Trophoblast cell (in vitro differentiated cells and primary cell): ENCODE data around the gene ANKRD60.

Source experiments
- DNase-seq, 2 donors: peaks; one replicate each; pipeline ENCODE4 v3.0.0-alpha.2; 2016
- H2AFZ ChIP-seq: 2 replicates; pipeline ENCODE4 v1.6.1; 2013; ENCODE audit warnings: low read length, moderate library complexity, mild to moderate bottlenecking; ENCODE audit not compliant: insufficient read depth, poor library complexity
- H2AK5ac ChIP-seq: 2 replicates; pipeline ENCODE4 v1.6.1; 2013; ENCODE audit warnings: mild to moderate bottlenecking, low read length
- H2BK120ac ChIP-seq: 2 replicates; pipeline ENCODE4 v1.6.1; 2013; ENCODE audit warnings: low read length, mild to moderate bottlenecking, moderate library complexity; ENCODE audit not compliant: insufficient read depth, poor library complexity
- H2BK12ac ChIP-seq: 2 replicates; pipeline ENCODE4 v1.6.1; 2013; ENCODE audit warnings: mild to moderate bottlenecking, low read length, moderate library complexity
- H2BK5ac ChIP-seq: 2 replicates; pipeline ENCODE4 v1.6.1; 2013; ENCODE audit warnings: low read length, low read depth, moderate library complexity, mild to moderate bottlenecking; ENCODE audit not compliant: poor library complexity
- H3K14ac ChIP-seq: 2 replicates; pipeline ENCODE4 v1.6.1; 2013; ENCODE audit warnings: mild to moderate bottlenecking, low read length
- H3K18ac ChIP-seq: 2 replicates; pipeline ENCODE4 v1.6.1; 2013; ENCODE audit warnings: mild to moderate bottlenecking, low read length
- H3K23ac ChIP-seq: 2 replicates; pipeline ENCODE4 v1.6.1; 2013; ENCODE audit warnings: low read length
- H3K27ac ChIP-seq: 2 replicates; pipeline ENCODE4 v1.5.1; 2013; ENCODE audit warnings: low read depth, mild to moderate bottlenecking, inconsistent platforms, low read length, moderate library complexity
- H3K27me3 ChIP-seq: 2 replicates; pipeline ENCODE4 v1.6.1; 2013; ENCODE audit warnings: inconsistent platforms, mild to moderate bottlenecking, low read length, moderate library complexity; ENCODE audit not compliant: insufficient read depth
- H3K36me3 ChIP-seq, 2 experiments: 1 replicate in 1 of 2; 2 replicates in 1 of 2; pipeline ENCODE4 v1.6.1; 2013; ENCODE audit warnings: low read length in 2 of 2, mild to moderate bottlenecking in 2 of 2, moderate library complexity in 1 of 2; ENCODE audit not compliant: insufficient read depth in 2 of 2, control insufficient read depth in 1 of 2
- H3K4ac ChIP-seq: 2 replicates; pipeline ENCODE4 v1.6.1; 2013; ENCODE audit warnings: low read depth, mild to moderate bottlenecking, low read length, moderate library complexity
- H3K4me1 ChIP-seq, 2 experiments: 1 replicate in 1 of 2; 2 replicates in 1 of 2; pipeline ENCODE4 v1.6.1; 2013; ENCODE audit warnings: low read length in 2 of 2, mild to moderate bottlenecking in 2 of 2, moderate library complexity in 1 of 2; ENCODE audit not compliant: insufficient read depth in 2 of 2, control insufficient read depth in 1 of 2
- H3K4me2 ChIP-seq: 2 replicates; pipeline ENCODE4 v1.6.1; 2013; ENCODE audit warnings: inconsistent platforms, mild to moderate bottlenecking, low read length, moderate library complexity
- H3K4me3 ChIP-seq: 2 replicates; pipeline ENCODE4 v1.5.1; 2013; ENCODE audit warnings: mild to moderate bottlenecking, low read depth, low read length, inconsistent platforms
- H3K79me1 ChIP-seq: one replicate; pipeline ENCODE4 v1.6.1; 2013; ENCODE audit warnings: low read length
- H3K79me2 ChIP-seq: 2 replicates; pipeline ENCODE4 v1.6.1; 2013; ENCODE audit warnings: low read length, mild to moderate bottlenecking; ENCODE audit not compliant: control insufficient read depth, insufficient read depth, poor library complexity
- H3K9ac ChIP-seq: 2 replicates; pipeline ENCODE4 v1.6.1; 2013; ENCODE audit warnings: mild to moderate bottlenecking, low read length
- H3K9me3 ChIP-seq: 2 replicates; pipeline ENCODE4 v1.6.1; 2013; ENCODE audit warnings: low read depth, mild to moderate bottlenecking, control low read depth, inconsistent platforms, low read length; ENCODE audit not compliant: insufficient read depth
- H4K12ac ChIP-seq: 2 replicates; pipeline ENCODE4 v1.6.1; 2013; ENCODE audit warnings: low read depth, mild to moderate bottlenecking, low read length, moderate library complexity
- H4K8ac ChIP-seq: 2 replicates; pipeline ENCODE4 v1.6.1; 2013; ENCODE audit warnings: low read depth, mild to moderate bottlenecking, low read length, moderate library complexity
- H4K91ac ChIP-seq: one replicate; pipeline ENCODE4 v1.6.1; 2013; ENCODE audit warnings: low read depth, mild to moderate bottlenecking, low read length, moderate library complexity
- WGBS: extraction: QIAGEN DNeasy Blood & Tissue Kit; methylation state at CpG from one replicate; pipeline ENCODE4 v1.1.7; 2013; ENCODE audit warnings: missing lambda C conversion rate; ENCODE audit not compliant: insufficient read length, insufficient coverage; ENCODE audit errors: extremely low coverage; 5-methylcytosine and 5-hydroxymethylcytosine counted together

Gene ANKRD60

DNA sequence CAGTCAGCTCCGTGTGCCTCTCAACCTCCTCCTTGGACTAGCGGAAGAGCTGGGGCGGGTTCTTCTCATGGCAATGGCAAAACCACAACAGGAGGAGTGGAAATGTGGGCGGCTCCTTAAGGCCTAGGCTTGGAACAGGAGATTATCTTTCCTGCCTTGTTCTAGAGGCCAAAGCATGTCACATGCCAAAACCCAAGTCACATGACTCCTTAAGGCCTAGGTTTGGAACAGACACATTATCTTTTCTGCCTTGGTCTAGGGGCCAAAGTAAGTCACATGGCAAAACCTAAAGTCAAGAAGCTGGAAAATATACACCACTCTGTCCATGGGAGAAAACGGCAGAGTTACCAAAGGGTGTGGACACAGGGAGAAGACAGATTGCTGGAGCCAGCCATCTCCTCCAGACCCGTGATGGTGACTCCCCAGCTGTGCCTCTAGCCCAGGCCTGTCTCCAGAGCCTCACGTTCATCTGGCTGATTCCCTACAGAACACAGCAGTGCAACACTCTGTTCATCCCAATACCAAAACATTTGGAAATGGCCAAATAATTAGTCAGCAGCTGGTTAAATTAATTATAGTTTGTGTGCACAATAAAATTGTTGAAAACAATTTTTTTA lies 34.2 kb downstream of the ANKRD60 start:
- Histone ChIP-seq H3K79me2 (no peaks in the 10 kb centered on the region), H3K27me3 (no peaks in the 10 kb centered on the region), H3K18ac (no peak overlapping the region), H4K12ac (no peak overlapping the region), H3K9ac (no peak overlapping the region), H3K27ac (no peak overlapping the region), H3K36me3 (no peaks in the 10 kb centered on the region), H3K14ac (no peak overlapping the region), H2AK5ac (no peak overlapping the region), H2BK5ac (no peak overlapping the region), H2BK120ac (no peak overlapping the region), H3K79me1 (no peaks in the 10 kb centered on the region), H3K4me3 (no peak overlapping the region), H4K91ac (no peak overlapping the region), H2AFZ (no peak overlapping the region), H2BK12ac (no peak overlapping the region), H3K4me1 (no peaks in the 10 kb centered on the region), H3K4me2 (no peak overlapping the region), H3K9me3 (peaks cover 7% of the 10 kb centered on the region), H3K4ac (no peak overlapping the region), H4K8ac (no peak overlapping the region), H3K23ac (no peak overlapping the region)
- DNase-seq: no peak
- WGBS: no CpG with 5 or more reads among the region's 7 CpGs

- Histone ChIP-seq H2AFZ (no peak overlapping the region), H3K27me3 (no peaks in the 10 kb centered on the region), H3K79me1 (no peaks in the 10 kb centered on the region), H3K79me2 (no peaks in the 10 kb centered on the region), H3K4me3 (no peak overlapping the region), H3K27ac (no peak overlapping the region), H3K14ac (no peak overlapping the region), H3K9ac (no peak overlapping the region), H4K8ac (no peak overlapping the region), H3K36me3 (no peaks in the 10 kb centered on the region), H2BK12ac (no peak overlapping the region), H2BK120ac (no peak overlapping the region), H3K18ac (no peak overlapping the region), H2BK5ac (no peak overlapping the region), H3K9me3 (peaks cover 5% of the 10 kb centered on the region), H4K12ac (no peak overlapping the region), H2AK5ac (no peak overlapping the region), H3K4me2 (no peak overlapping the region), H3K4ac (no peak overlapping the region), H3K4me1 (no peaks in the 10 kb centered on the region), H3K23ac (no peak overlapping the region), H4K91ac (no peak overlapping the region)
- no CpG with 5 or more reads among the region's 5 CpGs for WGBS
- DNase-seq: no peak
Measured at GRCh38 chr20:58192567-58192966, 35.9 kb downstream of the ANKRD60 start.

DNA sequence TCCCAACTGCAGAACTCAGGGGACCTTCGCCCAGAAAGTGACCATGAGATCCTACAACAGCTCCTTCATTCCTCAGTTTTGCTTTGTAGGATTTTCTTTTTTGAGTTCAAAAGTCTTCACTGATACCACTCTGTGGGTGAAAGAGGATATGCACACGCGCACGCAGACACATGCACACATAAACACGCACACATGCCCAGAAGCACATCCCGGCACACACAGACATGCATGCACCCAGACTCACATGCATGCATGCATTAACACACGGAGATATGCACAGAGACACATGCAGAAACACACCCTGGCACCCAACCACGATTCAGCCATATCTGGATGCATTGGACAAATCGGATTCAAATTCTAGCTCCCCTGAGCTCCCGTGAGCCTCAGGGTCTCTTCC lies 36.4 kb downstream of the ANKRD60 start:
- H3K23ac ChIP-seq: no peak overlapping the region
- H3K4me1 ChIP-seq: no peaks in the 10 kb centered on the region
- H3K4me2 ChIP-seq: no peak overlapping the region
- H3K79me1 ChIP-seq: no peaks in the 10 kb centered on the region
- H2AFZ ChIP-seq: no peak overlapping the region
- H3K36me3 ChIP-seq: no peaks in the 10 kb centered on the region
- no peak overlapping the region for H2AK5ac ChIP-seq
- H2BK120ac ChIP-seq: no peak overlapping the region
- no peak overlapping the region for H2BK12ac ChIP-seq
- H3K18ac ChIP-seq: no peak overlapping the region
- H4K91ac ChIP-seq: no peak overlapping the region
- peaks cover 5% of the 10 kb centered on the region for H3K9me3 ChIP-seq
- H3K27ac ChIP-seq: no peak overlapping the region
- no peak for DNase-seq
- H4K8ac ChIP-seq: no peak overlapping the region
- no peak overlapping the region for H3K14ac ChIP-seq
- H3K9ac ChIP-seq: no peak overlapping the region
- H4K12ac ChIP-seq: no peak overlapping the region
- no CpG with 5 or more reads among the region's 10 CpGs for WGBS
- no peak overlapping the region for H2BK5ac ChIP-seq
- no peaks in the 10 kb centered on the region for H3K27me3 ChIP-seq
- no peaks in the 10 kb centered on the region for H3K79me2 ChIP-seq
- H3K4me3 ChIP-seq: no peak overlapping the region
- H3K4ac ChIP-seq: no peak overlapping the region

DNA sequence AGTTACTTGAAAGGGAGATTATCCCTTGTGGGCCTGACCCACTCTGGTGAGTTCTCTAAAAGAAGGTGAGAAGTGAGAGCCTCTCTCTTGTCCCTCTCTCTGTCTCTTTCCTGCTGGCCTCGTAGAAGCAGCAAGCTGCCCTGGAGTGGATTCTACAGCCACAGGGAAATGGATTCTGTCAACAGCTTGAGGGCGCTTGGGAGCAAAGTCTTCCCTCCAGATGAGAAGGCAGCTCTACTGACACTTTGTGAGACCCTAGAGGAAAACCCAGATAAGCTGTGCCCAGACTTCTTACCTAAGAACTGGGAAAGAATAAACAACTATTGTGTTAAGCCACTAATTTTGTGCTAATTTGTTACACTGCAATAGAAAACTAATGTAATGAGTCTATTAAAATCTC lies 39.9 kb downstream of the ANKRD60 start:
- Histone ChIP-seq H2BK5ac (no peak overlapping the region), H3K4me2 (no peak overlapping the region), H3K14ac (no peak overlapping the region), H2BK12ac (no peak overlapping the region), H4K91ac (no peak overlapping the region), H3K9me3 (peaks cover 7% of the 10 kb centered on the region), H3K27me3 (no peaks in the 10 kb centered on the region), H3K18ac (no peak overlapping the region), H3K27ac (no peak overlapping the region), H3K9ac (no peak overlapping the region), H4K12ac (no peak overlapping the region), H2AFZ (no peak overlapping the region), H3K4me1 (no peaks in the 10 kb centered on the region), H3K4ac (no peak overlapping the region), H3K79me2 (no peaks in the 10 kb centered on the region), H3K23ac (no peak overlapping the region), H2AK5ac (no peak overlapping the region), H4K8ac (no peak overlapping the region), H3K79me1 (no peaks in the 10 kb centered on the region), H3K4me3 (no peak overlapping the region), H2BK120ac (no peak overlapping the region), H3K36me3 (no peaks in the 10 kb centered on the region)
- WGBS: no CpG with 5 or more reads among the region's 2 CpGs
- no peak for DNase-seq
